NCI-H510A (cell line): ENCODE data around the gene SURF4.
"Not testable (repeated sequence)": the region's sequence is repeated elsewhere in the genome, so short reads cannot be mapped to it uniquely, and the experiment has no call there.

Source experiments
- DNase-seq: peaks from one replicate; lab custom pipeline; 2025; lab: John Stamatoyannopoulos, UW

Gene SURF4

DNA sequence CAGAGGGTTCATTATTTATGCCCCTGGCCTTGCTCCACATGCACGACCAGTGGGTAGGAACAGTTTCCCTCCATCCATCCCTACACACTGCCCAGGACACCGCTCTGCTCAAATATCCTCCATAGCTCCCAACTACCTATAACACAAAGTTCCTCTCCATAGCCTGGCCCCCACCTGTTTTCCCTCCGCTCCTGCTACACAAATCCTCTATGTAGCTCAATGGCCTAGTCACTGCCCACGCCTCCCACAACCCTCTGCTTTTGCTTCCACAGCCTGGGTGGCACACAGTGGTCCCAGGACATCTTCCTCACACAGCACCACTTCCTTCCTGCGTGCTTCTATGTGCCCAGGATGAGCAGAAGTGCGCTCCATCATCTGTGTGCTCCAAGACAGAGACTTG lies 21.5 kb upstream of the SURF4 start:
- no peak for DNase-seq

DNA sequence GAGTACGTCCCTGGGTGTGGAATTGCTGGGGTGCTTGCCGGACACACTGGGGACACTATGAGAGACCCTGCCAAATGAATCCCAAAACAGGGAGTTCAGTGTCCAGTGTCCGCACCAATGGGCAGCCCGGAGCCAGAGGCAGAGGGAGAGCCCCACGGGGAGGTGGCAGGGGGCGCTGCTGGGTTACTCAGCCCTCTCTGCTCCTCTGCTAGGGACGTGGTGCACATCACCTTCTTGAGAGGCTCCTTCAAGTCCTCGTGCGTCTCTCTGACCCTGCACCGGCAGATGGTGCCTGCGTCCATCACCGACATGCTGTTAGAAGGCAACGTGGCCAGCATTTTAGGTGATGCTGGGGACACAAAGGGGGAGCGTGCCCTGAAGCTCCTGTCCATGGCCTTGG lies 21.1 kb upstream of the SURF4 start:
- no peak for DNase-seq

DNA sequence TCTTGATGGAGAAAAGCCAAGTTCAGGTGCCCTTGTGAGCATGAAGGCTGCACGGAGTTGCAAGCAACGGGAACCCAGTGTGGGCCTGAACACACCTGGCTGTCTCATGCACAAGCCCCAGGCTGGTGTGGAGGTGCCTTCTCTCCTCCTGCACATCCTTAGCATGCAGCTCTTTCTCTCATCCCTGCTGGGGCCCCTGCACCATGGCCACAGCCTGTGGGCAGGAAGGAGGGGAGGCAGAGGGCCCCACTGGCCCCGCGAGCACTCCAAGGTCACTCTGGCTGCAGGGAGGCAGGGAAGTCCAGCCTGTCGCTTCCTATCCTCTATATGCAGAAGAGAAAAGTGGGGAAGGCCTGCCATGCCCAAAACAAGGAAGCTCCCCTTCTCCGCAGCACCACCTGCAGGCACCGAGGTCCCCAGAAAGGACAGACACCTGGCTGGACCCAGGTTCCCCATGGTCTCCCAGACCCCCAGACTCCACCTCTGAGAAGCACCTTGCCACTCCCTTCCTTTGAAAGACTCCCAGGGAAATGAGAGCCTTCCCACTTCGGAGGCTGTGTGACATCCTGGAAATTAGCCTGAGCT lies 18.9 kb upstream of the SURF4 start:
- DNase-seq = no peak

DNA sequence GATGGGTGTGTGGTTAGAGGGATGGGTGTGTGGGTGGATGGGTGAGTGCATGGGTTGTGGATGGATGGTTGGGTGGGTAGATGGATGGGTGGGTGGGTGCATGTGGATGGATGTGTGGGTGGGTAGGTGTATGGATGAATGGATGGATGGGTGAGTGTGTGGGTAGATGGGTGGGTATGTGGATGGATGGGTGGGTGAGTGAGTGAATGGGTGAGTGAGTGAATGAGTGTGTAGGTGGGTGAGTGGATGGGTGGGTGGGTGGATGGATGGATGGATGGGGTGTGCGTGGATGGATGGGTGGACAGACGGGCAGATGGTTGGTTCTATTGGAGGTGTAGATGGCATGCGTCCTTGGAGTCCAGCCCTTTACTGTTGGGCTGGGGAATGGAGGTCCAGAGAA lies 17.5 kb upstream of the SURF4 start:
- DNase-seq = no peak

- DNase-seq = not testable (repeated sequence)
Measured at GRCh38 chr9:133392308-133392707, 16.4 kb upstream of the SURF4 start.

DNA sequence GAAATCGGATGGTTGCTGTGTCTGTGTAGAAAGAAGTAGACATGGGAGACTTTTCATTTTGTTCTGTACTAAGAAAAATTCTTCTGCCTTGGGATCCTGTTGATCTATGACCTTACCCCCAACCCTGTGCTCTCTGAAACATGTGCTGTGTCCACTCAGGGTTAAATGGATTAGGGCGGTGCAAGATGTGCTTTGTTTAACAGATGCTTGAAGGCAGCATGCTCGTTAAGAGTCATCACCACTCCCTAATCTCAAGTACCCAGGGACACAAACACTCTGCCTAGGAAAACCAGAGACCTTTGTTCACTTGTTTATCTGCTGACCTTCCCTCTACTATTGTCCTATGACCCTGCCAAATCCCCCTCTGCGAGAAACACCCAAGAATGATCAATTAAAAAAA lies 15.6 kb upstream of the SURF4 start:
- not testable (repeated sequence) for DNase-seq

- no peak for DNase-seq
Measured at GRCh38 chr9:133390713-133391112, 14.9 kb upstream of the SURF4 start.

DNA sequence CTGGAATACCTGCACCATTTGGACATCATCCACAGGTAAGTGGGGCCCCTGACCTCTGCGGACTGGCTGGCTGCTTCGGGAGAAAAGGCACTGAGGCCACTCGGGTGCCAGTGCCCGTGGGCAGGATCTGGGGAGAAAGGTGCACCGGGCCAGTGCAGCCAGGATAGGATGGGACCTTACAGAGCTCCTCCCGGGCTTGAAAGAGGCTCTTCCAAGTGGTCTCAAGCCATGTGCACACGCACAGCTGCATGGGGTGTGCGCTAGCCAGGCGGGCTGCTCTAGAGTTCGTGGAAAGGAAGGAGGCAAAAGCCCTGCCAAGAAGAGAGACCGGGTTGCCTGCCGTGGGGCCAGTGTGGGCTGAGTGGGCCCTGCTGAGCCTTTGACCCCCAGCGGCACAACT lies 13.7 kb upstream of the SURF4 start:
- DNase-seq = no peak

GRCh38 chr9:133389025-133389557 lies 13.2 kb upstream of the SURF4 start:
- no peak for DNase-seq

GRCh38 chr9:133387680-133388079 lies 11.8 kb upstream of the SURF4 start:
- DNase-seq = no peak

GRCh38 chr9:133386338-133386737 lies 10.5 kb upstream of the SURF4 start:
- DNase-seq = no peak

GRCh38 chr9:133385452-133385851 lies 9.6 kb upstream of the SURF4 start:
- DNase-seq = no peak

DNA sequence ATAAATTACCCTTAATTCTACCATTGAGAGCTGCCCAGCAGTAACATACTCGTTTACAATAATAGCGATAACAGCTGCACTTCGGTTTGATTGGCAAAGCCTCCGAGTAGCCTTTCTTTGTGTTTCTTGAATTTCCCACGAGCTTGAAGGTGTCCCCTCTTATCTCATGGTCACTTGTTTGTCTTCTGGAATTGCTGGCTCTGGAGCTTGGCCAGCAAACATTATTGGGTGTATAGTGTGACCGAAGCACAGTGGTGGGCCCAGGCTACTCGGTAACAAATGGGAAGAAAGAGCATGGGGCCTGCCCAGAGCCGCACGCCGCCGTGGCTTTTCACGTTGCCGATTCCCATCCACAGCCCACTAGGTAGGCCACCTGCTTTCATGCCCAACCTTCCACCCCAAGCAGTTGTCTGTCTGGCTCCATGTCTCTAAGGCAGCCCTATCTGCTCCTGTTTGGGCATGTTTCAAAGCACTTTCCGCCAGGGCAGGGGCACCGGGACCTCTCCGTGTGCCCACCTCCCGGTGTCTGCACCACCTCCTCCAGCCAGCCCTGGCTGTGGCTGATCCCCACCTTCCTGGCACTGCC lies 9.0 kb upstream of the SURF4 start:
- no peak for DNase-seq

DNA sequence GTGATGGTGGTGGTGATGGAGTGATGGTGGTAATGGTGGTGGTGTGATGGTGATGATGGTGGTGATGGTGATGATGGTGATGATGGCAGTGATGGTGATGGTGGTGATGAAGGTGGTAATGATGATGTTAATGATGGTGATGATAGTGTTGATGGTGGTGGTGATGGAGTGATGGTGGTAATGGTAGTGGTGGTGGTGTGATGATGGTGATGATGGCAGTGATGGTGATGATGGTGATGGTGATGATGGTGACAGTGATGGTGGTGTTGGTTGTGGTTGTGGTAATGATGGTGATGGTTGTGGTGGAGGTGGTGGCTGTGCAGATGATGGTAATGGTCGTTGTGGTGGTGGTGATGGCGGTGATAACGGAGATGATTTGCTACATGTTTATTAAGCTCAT lies 7.6 kb upstream of the SURF4 start:
- DNase-seq = no peak

DNA sequence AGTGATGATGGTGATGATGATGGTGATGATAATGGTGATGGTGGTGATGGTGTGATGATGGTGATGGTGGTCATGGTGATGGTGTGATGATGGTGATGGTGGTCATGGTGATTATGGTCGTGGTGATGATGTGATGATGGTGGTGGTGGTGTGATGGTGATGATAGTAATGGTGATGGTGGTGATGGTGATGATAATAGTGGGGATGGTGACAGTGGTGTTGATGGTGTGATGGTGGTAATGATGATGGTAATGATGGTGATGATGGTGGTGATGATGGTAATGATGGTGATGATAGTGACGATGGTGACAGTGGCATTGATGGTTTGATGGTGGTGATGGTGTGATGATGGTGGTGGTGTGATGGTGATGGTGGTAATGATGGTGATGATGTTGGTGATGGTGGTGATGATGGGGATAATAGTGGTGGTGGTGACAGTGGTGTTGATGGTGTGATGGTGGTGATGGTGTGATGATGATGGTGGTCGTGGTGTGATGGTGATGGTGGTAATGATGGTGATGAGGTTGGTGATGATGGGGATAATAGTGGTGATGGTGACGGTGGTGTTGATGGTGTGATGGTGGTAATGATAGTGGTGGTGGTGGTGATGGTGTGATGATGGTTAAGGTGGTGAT lies 6.8 kb upstream of the SURF4 start:
- DNase-seq = no peak

GRCh38 chr9:133380734-133381133 lies 4.9 kb upstream of the SURF4 start:
- DNase-seq = no peak

- no peak for DNase-seq
Measured at GRCh38 chr9:133379153-133380086, 3.6 kb upstream of the SURF4 start.

GRCh38 chr9:133378408-133378962 lies 2.6 kb upstream of the SURF4 start:
- DNase-seq = no peak

DNA sequence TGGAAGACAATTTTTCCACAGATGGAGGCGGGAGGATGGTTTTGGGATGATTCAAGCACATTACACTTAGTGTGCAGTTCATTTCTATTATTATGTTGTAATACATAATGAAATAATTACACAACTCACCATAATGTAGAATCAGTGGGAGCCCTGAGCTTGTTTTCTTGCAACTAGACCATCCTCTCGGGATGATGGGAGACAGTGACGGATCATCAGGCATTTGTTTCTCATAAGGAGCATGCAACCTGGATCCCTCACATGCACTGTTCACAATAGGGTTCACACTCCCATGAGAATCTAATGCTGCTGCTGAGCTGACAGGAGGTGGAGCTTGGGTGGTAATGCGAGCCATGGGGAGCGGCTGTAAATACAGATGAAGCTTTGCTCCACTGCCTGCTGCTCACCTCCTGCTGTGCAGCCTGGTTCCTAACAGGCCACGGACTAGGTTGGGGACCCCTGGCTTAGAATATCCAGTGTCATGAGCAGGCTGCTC lies 1.9 kb upstream of the SURF4 start:
- no peak for DNase-seq

DNA sequence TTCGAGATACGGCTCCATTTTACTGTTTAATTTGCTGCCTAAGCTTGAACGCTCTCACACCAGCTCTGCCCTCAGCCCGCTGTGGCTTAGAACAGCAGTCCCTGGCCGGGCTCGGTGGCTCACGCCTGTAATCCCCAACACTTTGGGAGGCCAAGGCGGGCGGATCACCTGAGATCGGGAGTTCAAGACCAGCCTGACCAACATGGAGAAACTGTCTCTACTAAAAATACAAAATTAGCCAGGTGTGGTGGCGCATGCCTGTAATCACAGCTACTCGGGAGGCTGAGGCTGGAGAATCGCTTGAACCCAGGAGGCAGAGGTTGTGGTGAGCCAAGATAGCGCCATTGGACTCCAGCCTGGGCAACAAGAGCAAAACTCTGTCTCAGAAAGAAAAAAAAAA lies 1.4 kb upstream of the SURF4 start:
- DNase-seq = not testable (repeated sequence)

DNA sequence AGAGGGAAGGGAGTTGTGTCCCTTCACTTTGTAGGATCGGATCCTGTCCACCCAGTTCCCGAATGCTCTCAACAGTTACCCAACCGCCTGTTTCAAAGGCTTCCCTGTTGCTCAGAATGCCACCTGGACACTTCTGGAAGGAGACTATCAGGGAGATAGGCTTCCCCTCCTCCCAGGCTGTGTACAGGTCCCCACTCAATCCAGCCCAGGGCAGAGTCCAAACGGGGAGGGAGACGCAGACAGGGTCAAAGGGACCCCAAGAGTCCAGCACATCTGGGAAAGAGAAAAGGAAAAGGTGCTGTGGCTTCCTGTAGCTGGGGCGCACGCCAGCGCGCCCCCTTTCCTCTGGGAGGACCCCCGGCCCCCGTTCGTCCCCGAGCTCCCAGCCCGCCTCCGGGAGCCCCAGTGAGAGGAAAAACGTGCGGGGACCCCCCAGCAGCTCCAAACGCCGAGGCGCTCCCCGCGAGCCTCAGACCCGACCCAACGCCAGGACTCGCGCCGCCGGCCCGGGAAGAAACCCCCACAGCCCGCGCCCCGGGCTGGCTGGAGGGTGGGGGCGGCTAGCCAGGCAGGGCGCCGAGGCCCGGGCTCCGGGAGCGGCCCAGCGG lies 640 bp downstream of the SURF4 start:
- no peak for DNase-seq
